Measurements from ENCODE around the gene TMEM270.
A peak's percentile ranks its signal among the peaks of the same experiment; 100 is the strongest.

Gene TMEM270, protein sequence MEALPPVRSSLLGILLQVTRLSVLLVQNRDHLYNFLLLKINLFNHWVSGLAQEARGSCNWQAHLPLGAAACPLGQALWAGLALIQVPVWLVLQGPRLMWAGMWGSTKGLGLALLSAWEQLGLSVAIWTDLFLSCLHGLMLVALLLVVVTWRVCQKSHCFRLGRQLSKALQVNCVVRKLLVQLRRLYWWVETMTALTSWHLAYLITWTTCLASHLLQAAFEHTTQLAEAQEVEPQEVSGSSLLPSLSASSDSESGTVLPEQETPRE

DNA sequence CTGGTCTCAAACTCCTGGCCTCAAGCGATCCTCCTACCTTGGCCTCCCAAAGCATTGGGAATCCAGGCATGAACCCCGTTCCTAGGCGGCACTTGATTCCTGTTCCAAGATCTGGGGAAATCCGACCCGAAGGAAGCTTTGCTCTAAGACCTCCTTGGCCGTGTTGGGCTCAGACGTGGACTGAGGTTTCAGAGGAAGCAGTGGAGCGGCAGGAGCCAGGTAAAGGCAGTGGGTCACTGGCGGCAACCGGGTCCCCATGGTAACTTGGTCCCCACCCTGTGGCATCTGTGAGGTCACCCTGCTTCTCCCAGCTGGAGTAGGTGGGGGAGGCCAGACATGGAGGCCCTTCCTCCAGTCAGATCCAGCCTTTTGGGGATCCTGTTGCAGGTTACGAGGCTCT is at the start of gene TMEM270:
TMEM270 (plus strand) TSS at position 301 of the 400 bp plus-strand sequence; CDS start at position 337, 36 bp downstream.
- TF ChIP-seq, protein P1, sequence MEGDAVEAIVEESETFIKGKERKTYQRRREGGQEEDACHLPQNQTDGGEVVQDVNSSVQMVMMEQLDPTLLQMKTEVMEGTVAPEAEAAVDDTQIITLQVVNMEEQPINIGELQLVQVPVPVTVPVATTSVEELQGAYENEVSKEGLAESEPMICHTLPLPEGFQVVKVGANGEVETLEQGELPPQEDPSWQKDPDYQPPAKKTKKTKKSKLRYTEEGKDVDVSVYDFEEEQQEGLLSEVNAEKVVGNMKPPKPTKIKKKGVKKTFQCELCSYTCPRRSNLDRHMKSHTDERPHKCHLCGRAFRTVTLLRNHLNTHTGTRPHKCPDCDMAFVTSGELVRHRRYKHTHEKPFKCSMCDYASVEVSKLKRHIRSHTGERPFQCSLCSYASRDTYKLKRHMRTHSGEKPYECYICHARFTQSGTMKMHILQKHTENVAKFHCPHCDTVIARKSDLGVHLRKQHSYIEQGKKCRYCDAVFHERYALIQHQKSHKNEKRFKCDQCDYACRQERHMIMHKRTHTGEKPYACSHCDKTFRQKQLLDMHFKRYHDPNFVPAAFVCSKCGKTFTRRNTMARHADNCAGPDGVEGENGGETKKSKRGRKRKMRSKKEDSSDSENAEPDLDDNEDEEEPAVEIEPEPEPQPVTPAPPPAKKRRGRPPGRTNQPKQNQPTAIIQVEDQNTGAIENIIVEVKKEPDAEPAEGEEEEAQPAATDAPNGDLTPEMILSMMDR (IDR thresholded peaks at IDR 0.05; ENCODE audit: low read depth, low read length, poor library complexity, severe bottlenecking): no peak
- TF ChIP-seq EZH2phosphoT487 (IDR thresholded peaks at IDR 0.05; ENCODE audit: borderline replicate concordance, low read length): no peak
- Histone ChIP-seq H3K4me3 (ENCODE audit: low read length) (no peak within 1 kb of the TSS), H3F3A (ENCODE audit: control insufficient read depth, insufficient read depth) (no peaks in the 10 kb centered on the region), H3K79me2 (ENCODE audit: control insufficient read depth, low read length) (no peaks in the 10 kb centered on the region), H3K36me3 (ENCODE audit: control insufficient read depth, low read length) (no peaks in the 10 kb centered on the region), H4K20me1 (ENCODE audit: control insufficient read depth, insufficient read depth, low read depth, low read length) (no peaks in the 10 kb centered on the region), H3K9me3 (ENCODE audit: control insufficient read depth, insufficient read depth, low read length) (no peaks in the 10 kb centered on the region), H3K27me3 (ENCODE audit: control insufficient read depth, low read length) (peaks cover 10% of the 10 kb centered on the region), H3K27ac (ENCODE audit: low read depth, low read length) (no peak within 1 kb of the TSS), H3K4me2 (ENCODE audit: low read length) (no peak within 1 kb of the TSS), H3K9me2 (replicated peaks; ENCODE audit: control insufficient read depth, low read length) (no peaks in the 10 kb centered on the region), H3K4me1 (ENCODE audit: control insufficient read depth, low read length) (peaks cover under 1% of the 10 kb centered on the region; the same call in 1 of the 2 replicates)

DNA sequence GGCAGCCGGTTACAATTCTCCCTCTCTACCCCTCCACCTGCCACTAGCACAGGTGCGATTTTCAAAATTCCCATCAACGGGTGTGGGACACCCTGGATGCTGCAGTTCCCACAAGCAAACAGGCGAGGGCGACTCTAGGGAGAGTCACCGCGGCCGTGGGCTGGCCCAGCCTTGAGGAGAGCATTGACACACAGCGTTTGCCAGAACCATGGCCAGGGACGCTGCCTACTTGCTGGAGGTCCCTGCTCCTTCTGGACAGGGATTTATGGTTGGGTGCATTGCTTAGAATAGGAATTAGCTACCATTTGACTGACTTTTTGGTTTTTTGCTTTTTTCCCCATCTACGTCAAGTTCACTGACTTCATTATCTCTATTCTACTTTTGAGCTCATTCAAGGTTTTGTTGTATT is 49.2 kb upstream of the TMEM270 start:
- H3K9me3 ChIP-seq (ENCODE audit: control insufficient read depth, insufficient read depth, low read length): no peaks in the 10 kb centered on the region
- peaks cover 3% of the 10 kb centered on the region; the same call in 1 of the 2 replicates for H3K27me3 ChIP-seq (ENCODE audit: control insufficient read depth, low read length)
- no peaks in the 10 kb centered on the region for H3K36me3 ChIP-seq (ENCODE audit: control insufficient read depth, low read length)
- H3K9me2 ChIP-seq (replicated peaks; ENCODE audit: control insufficient read depth, low read length): no peaks in the 10 kb centered on the region
- no peaks in the 10 kb centered on the region for H3K4me1 ChIP-seq (ENCODE audit: control insufficient read depth, low read length)
- H3K79me2 ChIP-seq (ENCODE audit: control insufficient read depth, low read length): no peaks in the 10 kb centered on the region
- no peaks in the 10 kb centered on the region for H3F3A ChIP-seq (ENCODE audit: control insufficient read depth, insufficient read depth)
- no peaks in the 10 kb centered on the region; the same call in 1 of the 2 replicates for H4K20me1 ChIP-seq (ENCODE audit: control insufficient read depth, insufficient read depth, low read depth, low read length)
- no peak overlapping the region for H3K4me2 ChIP-seq (ENCODE audit: low read length)
- H3K4me3 ChIP-seq (ENCODE audit: low read length): no peak overlapping the region
- TF ChIP-seq, protein P1 (IDR thresholded peaks at IDR 0.05; ENCODE audit: low read depth, low read length, poor library complexity, severe bottlenecking): peak; percentile 94
- no peak for TF ChIP-seq EZH2phosphoT487 (IDR thresholded peaks at IDR 0.05; ENCODE audit: borderline replicate concordance, low read length)
- no peak overlapping the region for H3K27ac ChIP-seq (ENCODE audit: low read depth, low read length)

DNA sequence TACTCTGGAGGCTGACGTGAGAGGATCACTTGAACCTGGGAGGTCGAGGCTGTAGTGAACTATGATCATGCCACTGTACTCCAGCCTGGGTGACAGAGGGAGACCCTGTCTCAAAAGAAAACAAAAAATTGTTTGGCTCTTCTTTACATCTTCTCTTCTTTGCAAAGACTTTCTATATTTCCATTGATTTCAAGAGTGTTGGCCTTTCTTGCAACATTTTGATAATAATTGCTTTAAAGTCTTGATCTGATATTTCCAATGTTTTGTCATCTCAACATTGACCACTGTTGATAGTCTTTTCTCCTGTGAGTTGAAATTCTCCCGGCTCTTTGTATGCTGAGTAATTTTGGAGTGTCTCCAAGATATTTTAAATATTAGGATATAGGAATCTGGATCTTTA is 48.0 kb upstream of the TMEM270 start:
- no peaks in the 10 kb centered on the region for H4K20me1 ChIP-seq (ENCODE audit: control insufficient read depth, insufficient read depth, low read depth, low read length)
- H3K4me1 ChIP-seq (ENCODE audit: control insufficient read depth, low read length): no peaks in the 10 kb centered on the region
- no peaks in the 10 kb centered on the region for H3F3A ChIP-seq (ENCODE audit: control insufficient read depth, insufficient read depth)
- no peak overlapping the region for H3K27ac ChIP-seq (ENCODE audit: low read depth, low read length)
- H3K4me2 ChIP-seq (ENCODE audit: low read length): no peak overlapping the region
- H3K4me3 ChIP-seq (ENCODE audit: low read length): no peak overlapping the region
- TF ChIP-seq, protein P1 (IDR thresholded peaks at IDR 0.05; ENCODE audit: low read depth, low read length, poor library complexity, severe bottlenecking): no peak
- TF ChIP-seq EZH2phosphoT487 (IDR thresholded peaks at IDR 0.05; ENCODE audit: borderline replicate concordance, low read length): no peak
- no peaks in the 10 kb centered on the region for H3K9me3 ChIP-seq (ENCODE audit: control insufficient read depth, insufficient read depth, low read length)
- peaks cover 3% of the 10 kb centered on the region; the same call in 1 of the 2 replicates for H3K27me3 ChIP-seq (ENCODE audit: control insufficient read depth, low read length)
- no peaks in the 10 kb centered on the region for H3K36me3 ChIP-seq (ENCODE audit: control insufficient read depth, low read length)
- no peaks in the 10 kb centered on the region for H3K79me2 ChIP-seq (ENCODE audit: control insufficient read depth, low read length)
- H3K9me2 ChIP-seq (replicated peaks; ENCODE audit: control insufficient read depth, low read length): no peaks in the 10 kb centered on the region

All from DOHH2 (cell line).